ENCODE measurements around the gene MTCP1. TPM values are rescaled to one million over a fixed set of nuclear protein-coding genes. Genes with fewer than 3 reads are reported as not detected.

Gene MTCP1
- total RNA-seq (10 to 100 TPM; 17.0 to 18.9 TPM), total RNA-seq (0.14 to 4.9 (median 1.7) reads per million in 172 experiments)
- 8.8 TPM for polyA plus RNA-seq (2013, experiment 1 of 2)
- 14.6 TPM for polyA plus RNA-seq (2013, experiment 2 of 2)

- Histone ChIP-seq H3K4me3 (ENCODE audit: low read length) (peak within 1 kb of the TSS; percentile 83), H3K9me3 (ENCODE audit: control insufficient read depth in 1 of 2, insufficient read depth in 1 of 2, low read length in 2 of 2) (no peaks in the 10 kb centered on the region), H3K36me3 (ENCODE audit: insufficient read depth, low read length) (peaks cover 18% of the 10 kb centered on the region), H3K27me3 (ENCODE audit: control insufficient read depth in 1 of 2, insufficient read depth in 2 of 2, low read length in 2 of 2) (no peaks in the 10 kb centered on the region), H3K4me1 (ENCODE audit: insufficient read depth, low read length) (peaks cover 15% of the 10 kb centered on the region), H3K27ac (ENCODE audit: low read depth in 1 of 2, low read length in 2 of 2) (peak within 1 kb of the TSS; percentile 83 to 84)
- H3K27ac Mint-ChIP-seq, result peak within 1 kb of the TSS; percentile 97
- CTCF ChIA-PET, result no interaction called here
- no peak for TF ChIP-seq CTCF (IDR thresholded peaks at IDR 0.05)
- peak within 1 kb of the TSS; percentile 89 for H3K4me3 Mint-ChIP-seq
- no peaks in the 10 kb centered on the region for H3K27me3 Mint-ChIP-seq
- intact Hi-C loops (cut with DNase I, micrococcal nuclease), result loop anchor here (1.0 to 5.0 kb wide), 3 partner anchors 44 to 269 kb away; partner anchors contain the start of gene FUNDC2 (in 1 of the 2)
- peak; percentile 77 for ATAC-seq (ENCODE audit: poor library complexity)
- H3K36me3 Mint-ChIP-seq (ENCODE audit: low read depth), result peaks cover 43% of the 10 kb centered on the region
- no peaks in the 10 kb centered on the region for H3K9me3 Mint-ChIP-seq
- peak; percentile 49 to 89 (median 70) for DNase-seq
- peaks cover 60% of the 10 kb centered on the region for H3K4me1 Mint-ChIP-seq (ENCODE audit: low read depth)
- POLR2A ChIA-PET, result interaction anchor here (1.5 kb wide), 1 partner anchor 44 kb away, joined by 7 read pairs; the partner anchor contains the start of gene FUNDC2
Measured at GRCh38 chrX:155070975-155071693, at the start of gene MTCP1, which contains the start of the genes BRCC3 and CMC4. MTCP1 (minus strand) TSS chrX:155071136; CDS start chrX:155066010, 5,126 bp downstream. BRCC3 (plus strand) TSS chrX:155071508; CDS start chrX:155071528, 20 bp downstream. CMC4 (minus strand) TSS chrX:155071136; CDS start chrX:155064023, 7,113 bp downstream.

GRCh38 chrX:155115174-155115819, 44.4 kb upstream of the MTCP1 start:
- Histone ChIP-seq H3K4me3 (ENCODE audit: low read length) (no peak overlapping the region), H3K27me3 (ENCODE audit: control insufficient read depth in 1 of 2, insufficient read depth in 2 of 2, low read length in 2 of 2) (no peaks in the 10 kb centered on the region), H3K36me3 (ENCODE audit: insufficient read depth, low read length) (peaks cover 29% of the 10 kb centered on the region), H3K4me1 (ENCODE audit: insufficient read depth, low read length) (no peaks in the 10 kb centered on the region), H3K9me3 (ENCODE audit: control insufficient read depth in 1 of 2, insufficient read depth in 1 of 2, low read length in 2 of 2) (no peaks in the 10 kb centered on the region), H3K27ac (ENCODE audit: low read depth in 1 of 2, low read length in 2 of 2) (no peak overlapping the region)
- CTCF ChIA-PET, result no interaction called here
- H3K9me3 Mint-ChIP-seq, result no peaks in the 10 kb centered on the region
- intact Hi-C loops (cut with DNase I, micrococcal nuclease), result no loop called here
- no peak overlapping the region for H3K27ac Mint-ChIP-seq
- H3K36me3 Mint-ChIP-seq (ENCODE audit: low read depth), result peaks cover 36% of the 10 kb centered on the region
- H3K4me1 Mint-ChIP-seq (ENCODE audit: low read depth), result no peaks in the 10 kb centered on the region
- TF ChIP-seq CTCF (IDR thresholded peaks at IDR 0.05), result no peak
- DNase-seq (no peak), ATAC-seq (ENCODE audit: poor library complexity) (no peak)
- POLR2A ChIA-PET, result no interaction called here
- H3K27me3 Mint-ChIP-seq, result no peaks in the 10 kb centered on the region
- no peak overlapping the region for H3K4me3 Mint-ChIP-seq

DNA sequence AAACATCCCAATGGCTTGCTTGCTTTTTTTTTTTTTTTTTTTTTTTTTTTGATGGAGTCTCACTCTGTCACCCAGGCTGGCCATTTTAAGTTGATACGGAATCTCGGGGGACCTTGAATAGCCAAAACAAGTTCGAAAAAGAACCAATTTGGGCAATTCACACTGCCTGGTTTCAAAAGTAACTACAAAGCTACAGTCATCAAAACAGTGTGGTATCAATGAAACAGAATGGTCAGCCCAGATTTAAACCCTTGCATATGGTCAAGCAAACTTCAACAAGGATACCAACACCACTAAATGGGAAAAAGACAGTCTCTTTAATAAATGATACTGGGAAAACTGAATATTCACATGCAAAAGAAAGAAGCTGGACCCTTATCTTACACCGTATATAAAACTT, 42.2 kb upstream of the MTCP1 start:
- intact Hi-C loops (cut with DNase I, micrococcal nuclease), result no loop called here

More for the DNA sequence above, 42.2 kb upstream of the MTCP1 start:
- ChIA-PET POLR2A (no interaction called here), CTCF (no interaction called here)
- ATAC-seq (ENCODE audit: poor library complexity) (no peak), DNase-seq (no peak)
- Histone ChIP-seq H3K27me3 (ENCODE audit: control insufficient read depth in 1 of 2, insufficient read depth in 2 of 2, low read length in 2 of 2) (no peaks in the 10 kb centered on the region), H3K36me3 (ENCODE audit: insufficient read depth, low read length) (peaks cover 24% of the 10 kb centered on the region), H3K27ac (ENCODE audit: low read depth in 1 of 2, low read length in 2 of 2) (no peak overlapping the region), H3K4me1 (ENCODE audit: insufficient read depth, low read length) (no peaks in the 10 kb centered on the region), H3K9me3 (ENCODE audit: control insufficient read depth in 1 of 2, insufficient read depth in 1 of 2, low read length in 2 of 2) (no peaks in the 10 kb centered on the region), H3K4me3 (ENCODE audit: low read length) (no peak overlapping the region)
- Mint-ChIP-seq H3K9me3 (no peaks in the 10 kb centered on the region), H3K27me3 (no peaks in the 10 kb centered on the region), H3K27ac (no peak overlapping the region), H3K36me3 (ENCODE audit: low read depth) (peaks cover 35% of the 10 kb centered on the region), H3K4me3 (no peak overlapping the region), H3K4me1 (ENCODE audit: low read depth) (no peaks in the 10 kb centered on the region)
- no peak for TF ChIP-seq CTCF (IDR thresholded peaks at IDR 0.05)
